Pancreas (tissue), 10 donors: ENCODE results near the gene SPAG16. TPM values are rescaled to one million over a fixed set of nuclear protein-coding genes. Genes with fewer than 3 reads are reported as not detected.
"Not testable (repeated sequence)": the region's sequence is repeated elsewhere in the genome, so short reads cannot be mapped to it uniquely, and the experiment has no call there.

Experiments used
- ATAC-seq, 4 donors: fragments of 200-7000 bp; cut with Tn5 transposase; one replicate each; pipeline versions ENCODE4 v1.8.0 to v1.9.1; 2020; ENCODE audit warnings: mild to moderate bottlenecking in 4 of 4, moderate library complexity in 4 of 4
- DNase-seq, 6 donors: peaks; one replicate each; pipeline ENCODE4 v3.0.0-alpha.2; 2020
- FAIRE-seq: peaks from 2 replicates; lab custom pipeline; 2012; peaks lifted over from hg19 to GRCh38; lab: Jason Lieb, UNC
- H3K27ac ChIP-seq, 4 donors: fragments of 200-600 bp; sonication (generic); 1 replicate in 3 of 4; 2 replicates in 1 of 4; pipeline versions ENCODE4 v1.5.0 to v1.8.0; 2020
- H3K27me3 ChIP-seq, 4 donors: fragments of 200-600 bp; one replicate each; pipeline ENCODE4 v1.8.0; 2021
- H3K36me3 ChIP-seq, 3 donors: fragments of 200-600 bp; sonication (generic) in 1 of 3; one replicate each; pipeline versions ENCODE4 v1.5.0 to v1.8.0; 2020 to 2021
- H3K4me1 ChIP-seq, 3 donors: fragments of 200-600 bp; one replicate each; pipeline ENCODE4 v1.8.0; 2021
- H3K4me3 ChIP-seq, 4 donors: fragments of 200-600 bp; sonication (generic) in 2 of 4; one replicate each; pipeline versions ENCODE4 v1.5.0 to v1.8.0; 2020 to 2021
- H3K9me3 ChIP-seq, 4 donors: fragments of 200-600 bp; one replicate each; pipeline ENCODE4 v1.8.0; 2021
- WGBS, 2 donors: extraction: QIAGEN DNeasy Blood & Tissue Kit; methylation state at CpG; one replicate each; pipeline ENCODE4 v1.1.7; 2013; 5-methylcytosine and 5-hydroxymethylcytosine counted together
- intact Hi-C, 3 donors: fragments of 100-400 bp; cut with DNase I; formaldehyde crosslinking; loops; one replicate each; pipeline versions ENCODE4 v1.11.1 to v1.14.2; 2022
- polyA plus RNA-seq, 2 donors: library from polyadenylated mRNA; stranded (reverse); fragments of 200-250 nt; gene quantifications; one replicate each; pipeline ENCODE4 v1.2.3, GENCODE V29; 2013
- total RNA-seq, 6 donors: library from RNA; stranded (reverse); fragmentation: NEBNext Ultra II Directional in 4 of 6; extraction: Animal tissue kit (Norgen Biotek cat#: 25700) in 4 of 6; gene quantifications; one replicate each; pipeline versions ENCODE4 v1.2.1 to v1.2.4, GENCODE V29; 2021 to 2023
- TF ChIP-seq, protein P1 (sequence below), 4 donors: fragments of 200-600 bp; sonication (generic) in 3 of 4; IDR thresholded peaks; one replicate each; pipeline versions ENCODE4 v1.5.0 to v1.8.0; 2021; ENCODE audit warnings: antibody characterized with exemption in 4 of 4
- donor health status: healthy with polysubstance abuse.
- donor health status: DM: no; HTN: no; CAD: no; lungs with moderate emphysema.
- donor health status: DM: no; HTN: no; CAD: no.
- donor health status: control.
- donor health status: control.
- donor health status: Bipolar disorder and iron deficiency.
- donor health status: DM: yes; HTN: yes; CAD: no.
- donor health status: DM: no; HTN: no; CAD: no.
- donor health status: DM: no; HTN: no; CAD: no.
- donor health status: DM: yes; HTN: yes; CAD: no.

SPAG16 gene
- total and polyA plus RNA-seq, 8 donors = 9.7 to 25.7 (median 11.7) TPM

DNA sequence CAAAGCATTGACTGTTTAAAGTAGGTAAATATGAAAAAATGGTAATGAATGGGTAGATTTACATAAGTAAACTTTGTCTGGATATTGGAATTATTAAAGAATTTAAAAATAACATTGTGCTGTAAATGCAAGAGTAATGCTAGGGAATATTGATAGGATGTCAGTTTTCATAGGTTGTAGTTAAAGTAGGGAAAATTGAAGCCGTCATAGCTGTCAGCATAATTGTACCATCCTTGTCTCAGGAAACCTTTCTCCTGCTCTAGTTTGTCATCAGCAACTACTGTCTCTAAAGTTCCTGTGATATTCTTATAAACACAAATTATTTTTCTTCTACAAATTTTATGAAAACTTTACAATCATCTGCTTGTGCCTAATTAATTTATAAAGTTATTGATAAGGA, 10.1 kb upstream of the SPAG16 start:
- H3K27me3 ChIP-seq = no peaks in the 10 kb centered on the region
- intact Hi-C loops = no loop called here
- H3K27ac ChIP-seq = no peak overlapping the region
- no peak for ATAC-seq
- WGBS, 2 donors = 65 to 71% methylated on average over 1 of the region's 1 CpG
- DNase-seq = no peak
- no peak overlapping the region for H3K4me3 ChIP-seq
- TF ChIP-seq, protein P1, sequence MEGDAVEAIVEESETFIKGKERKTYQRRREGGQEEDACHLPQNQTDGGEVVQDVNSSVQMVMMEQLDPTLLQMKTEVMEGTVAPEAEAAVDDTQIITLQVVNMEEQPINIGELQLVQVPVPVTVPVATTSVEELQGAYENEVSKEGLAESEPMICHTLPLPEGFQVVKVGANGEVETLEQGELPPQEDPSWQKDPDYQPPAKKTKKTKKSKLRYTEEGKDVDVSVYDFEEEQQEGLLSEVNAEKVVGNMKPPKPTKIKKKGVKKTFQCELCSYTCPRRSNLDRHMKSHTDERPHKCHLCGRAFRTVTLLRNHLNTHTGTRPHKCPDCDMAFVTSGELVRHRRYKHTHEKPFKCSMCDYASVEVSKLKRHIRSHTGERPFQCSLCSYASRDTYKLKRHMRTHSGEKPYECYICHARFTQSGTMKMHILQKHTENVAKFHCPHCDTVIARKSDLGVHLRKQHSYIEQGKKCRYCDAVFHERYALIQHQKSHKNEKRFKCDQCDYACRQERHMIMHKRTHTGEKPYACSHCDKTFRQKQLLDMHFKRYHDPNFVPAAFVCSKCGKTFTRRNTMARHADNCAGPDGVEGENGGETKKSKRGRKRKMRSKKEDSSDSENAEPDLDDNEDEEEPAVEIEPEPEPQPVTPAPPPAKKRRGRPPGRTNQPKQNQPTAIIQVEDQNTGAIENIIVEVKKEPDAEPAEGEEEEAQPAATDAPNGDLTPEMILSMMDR (IDR thresholded peaks at IDR 0.05) = no peak
- no peak for FAIRE-seq
- H3K4me1 ChIP-seq = no peaks in the 10 kb centered on the region
- H3K36me3 ChIP-seq = no peaks in the 10 kb centered on the region
- H3K9me3 ChIP-seq = no peaks in the 10 kb centered on the region

DNA sequence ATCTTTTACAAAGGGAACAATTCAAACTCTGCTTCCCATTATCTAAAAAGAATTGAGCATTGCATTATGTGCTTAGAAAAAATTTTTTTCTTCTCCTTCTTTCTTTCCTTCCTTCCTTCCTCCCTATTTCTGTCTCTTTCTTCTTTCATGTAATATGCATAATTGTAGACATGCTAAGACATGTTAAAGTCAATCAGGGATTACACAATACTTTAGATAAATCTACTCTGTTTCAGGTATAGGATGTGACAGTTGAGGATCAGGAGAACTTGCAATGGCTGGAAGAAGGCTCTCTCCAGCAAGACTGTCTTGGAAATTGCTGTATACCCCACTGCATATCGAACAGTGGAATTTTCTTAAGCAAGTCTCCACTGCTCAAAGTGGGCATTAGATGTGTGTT, 9.0 kb upstream of the SPAG16 start:
- WGBS, 2 donors = 60 to 85% methylated on average over 1 of the region's 1 CpG
- no peak for DNase-seq
- no peaks in the 10 kb centered on the region for H3K36me3 ChIP-seq
- H3K27me3 ChIP-seq = no peaks in the 10 kb centered on the region
- H3K9me3 ChIP-seq = no peaks in the 10 kb centered on the region
- no peaks in the 10 kb centered on the region for H3K4me1 ChIP-seq
- intact Hi-C loops = no loop called here
- no peak for FAIRE-seq
- TF ChIP-seq, protein P1 (IDR thresholded peaks at IDR 0.05) = no peak
- H3K4me3 ChIP-seq = no peak overlapping the region
- no peak overlapping the region for H3K27ac ChIP-seq
- ATAC-seq = no peak

DNA sequence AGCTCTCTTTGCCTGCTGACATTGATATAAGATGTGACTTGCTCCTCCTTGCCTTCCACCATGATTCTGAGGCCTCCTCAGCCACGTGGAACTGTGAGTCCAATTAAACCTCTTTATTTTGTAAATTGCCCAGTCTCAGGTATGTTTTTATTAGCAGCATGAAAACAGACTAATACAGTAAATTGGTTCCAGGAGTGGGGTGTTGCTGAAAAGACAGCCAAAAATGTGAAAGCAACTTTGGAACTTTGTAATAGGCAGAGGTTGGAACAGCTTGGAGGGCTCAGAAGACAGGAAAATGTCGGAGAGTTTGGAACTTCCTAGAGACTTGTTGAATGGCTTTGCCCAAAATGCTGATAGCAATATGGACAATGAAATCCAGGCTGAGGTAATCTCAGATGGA, 7.1 kb upstream of the SPAG16 start:
- H3K27ac ChIP-seq, H3K36me3 ChIP-seq, intact Hi-C loops, H3K4me3 ChIP-seq, H3K4me1 ChIP-seq, FAIRE-seq, DNase-seq, H3K27me3 ChIP-seq, ATAC-seq, H3K9me3 ChIP-seq: not testable (repeated sequence)
- 69 to 75% methylated on average over 2 of the region's 2 CpGs for WGBS, 2 donors

DNA sequence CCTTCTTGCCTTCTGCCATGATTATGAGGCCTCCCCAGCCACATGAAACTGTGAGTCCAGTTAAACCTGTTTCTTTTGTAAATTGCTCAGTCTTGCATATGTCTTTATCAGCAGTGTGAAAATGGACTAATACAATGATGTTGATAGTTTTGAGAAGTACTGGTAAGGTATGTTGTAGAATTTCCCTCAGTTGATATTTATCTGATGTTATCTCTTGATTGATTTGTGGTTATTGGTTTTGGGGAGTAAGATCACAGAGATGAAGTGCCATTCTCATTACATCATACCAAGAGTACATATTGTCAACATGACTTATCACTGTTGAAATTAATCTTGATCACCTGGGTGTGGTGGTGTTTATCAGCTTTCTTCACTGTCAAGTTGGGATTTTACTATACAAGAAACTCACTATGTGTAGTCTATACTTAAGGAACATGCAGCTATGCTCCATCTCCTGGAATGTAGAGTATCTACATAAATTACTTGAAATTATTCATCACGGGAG, 5.1 kb upstream of the SPAG16 start:
- no peaks in the 10 kb centered on the region for H3K36me3 ChIP-seq
- no peak for ATAC-seq
- H3K27ac ChIP-seq = no peak overlapping the region
- DNase-seq = no peak
- FAIRE-seq = no peak
- no peaks in the 10 kb centered on the region for H3K27me3 ChIP-seq
- intact Hi-C loops = no loop called here
- peaks cover 0 to 2% (median 0%) of the 10 kb centered on the region in 3 donors for H3K4me1 ChIP-seq
- H3K9me3 ChIP-seq = no peaks in the 10 kb centered on the region
- 42 to 80% methylated on average over 1 of the region's 1 CpG for WGBS, 2 donors
- TF ChIP-seq, protein P1 (IDR thresholded peaks at IDR 0.05) = no peak
- no peak overlapping the region for H3K4me3 ChIP-seq

DNA sequence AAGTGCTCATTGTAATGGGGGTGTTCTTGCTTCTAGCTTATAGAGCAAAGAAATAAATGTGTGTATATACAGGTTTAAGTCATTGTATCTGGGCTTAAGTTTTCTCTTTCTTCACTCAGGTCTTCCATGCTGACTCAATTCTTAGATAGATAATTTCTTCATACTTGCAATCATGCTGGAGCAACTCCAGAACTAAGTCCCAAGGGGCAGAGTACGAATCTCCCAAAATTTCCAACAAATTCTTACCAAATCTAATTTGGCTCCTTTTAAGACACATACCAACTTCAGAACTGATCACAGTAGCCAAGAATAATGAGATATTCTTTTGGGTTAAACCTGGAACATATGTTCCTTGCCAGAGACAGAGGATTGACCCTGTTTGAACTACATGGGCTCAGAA, 4.3 kb upstream of the SPAG16 start:
- Histone ChIP-seq H3K27ac (no peak overlapping the region), H3K4me3 (no peak overlapping the region), H3K36me3 (no peaks in the 10 kb centered on the region), H3K9me3 (no peaks in the 10 kb centered on the region), H3K4me1 (peaks cover 0 to 2% (median 0%) of the 10 kb centered on the region in 3 donors), H3K27me3 (no peaks in the 10 kb centered on the region)
- ATAC-seq (no peak), DNase-seq (no peak), FAIRE-seq (no peak)
- 64 to 78% methylated on average over 1 of the region's 1 CpG for WGBS, 2 donors
- intact Hi-C loops = no loop called here
- TF ChIP-seq, protein P1 (IDR thresholded peaks at IDR 0.05) = no peak
